ENCODE results near the gene SDK1. TPM values are rescaled to one million over a fixed set of nuclear protein-coding genes. Genes with fewer than 3 reads are reported as not detected.

Gene SDK1
- total RNA-seq, 1 donor from 2014 or later, result 3.9 TPM

- no peak for DNase-seq (ENCODE audit: low read depth)
- H3K36me3 ChIP-seq (ENCODE audit: control insufficient read depth, insufficient read depth, low read length), result no peaks in the 10 kb centered on the region
- H3K27me3 ChIP-seq (ENCODE audit: control insufficient read depth, insufficient read depth, low read length), result no peaks in the 10 kb centered on the region
- H3K4me3 ChIP-seq (ENCODE audit: low read depth, low read length), result no peak overlapping the region
- no peak for TF ChIP-seq CTCF (IDR thresholded peaks at IDR 0.05; ENCODE audit: insufficient read depth, low read length, poor library complexity, severe bottlenecking)
Observed at GRCh38 chr7:4218481-4218880, 917.4 kb downstream of the SDK1 start.

DNA sequence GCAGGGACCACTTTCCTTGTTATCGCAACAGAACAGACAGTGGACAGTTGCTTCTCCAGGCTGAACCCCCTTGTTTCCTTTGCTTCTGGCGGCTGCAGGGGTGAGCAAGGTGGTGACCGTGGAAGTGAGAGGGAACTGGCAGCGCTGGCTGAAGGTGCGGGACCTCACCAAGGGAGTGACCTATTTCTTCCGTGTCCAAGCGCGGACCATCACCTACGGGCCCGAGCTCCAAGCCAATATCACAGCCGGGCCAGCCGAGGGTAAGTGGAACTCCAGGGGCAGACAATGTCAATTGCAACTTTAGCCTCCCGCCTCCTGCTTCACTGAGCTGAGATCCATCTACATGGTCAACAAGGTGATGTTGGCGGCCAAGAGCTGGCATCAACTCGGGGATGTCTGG is 919.0 kb downstream of the SDK1 start:
- no peak overlapping the region for H3K4me3 ChIP-seq (ENCODE audit: low read depth, low read length)
- H3K27me3 ChIP-seq (ENCODE audit: control insufficient read depth, insufficient read depth, low read length), result no peaks in the 10 kb centered on the region
- H3K36me3 ChIP-seq (ENCODE audit: control insufficient read depth, insufficient read depth, low read length), result no peaks in the 10 kb centered on the region
- no peak for TF ChIP-seq CTCF (IDR thresholded peaks at IDR 0.05; ENCODE audit: insufficient read depth, low read length, poor library complexity, severe bottlenecking)
- no peak for DNase-seq (ENCODE audit: low read depth)

- Histone ChIP-seq H3K27me3 (ENCODE audit: control insufficient read depth, insufficient read depth, low read length) (no peaks in the 10 kb centered on the region), H3K36me3 (ENCODE audit: control insufficient read depth, insufficient read depth, low read length) (no peaks in the 10 kb centered on the region), H3K4me3 (ENCODE audit: low read depth, low read length) (no peak overlapping the region)
- no peak for DNase-seq (ENCODE audit: low read depth)
- no peak for TF ChIP-seq CTCF (IDR thresholded peaks at IDR 0.05; ENCODE audit: insufficient read depth, low read length, poor library complexity, severe bottlenecking)
Observed at GRCh38 chr7:4221043-4221442, 920.0 kb downstream of the SDK1 start.

GRCh38 chr7:4222676-4223075 is 921.6 kb downstream of the SDK1 start:
- no peak for DNase-seq (ENCODE audit: low read depth)
- Histone ChIP-seq H3K27me3 (ENCODE audit: control insufficient read depth, insufficient read depth, low read length) (no peaks in the 10 kb centered on the region), H3K36me3 (ENCODE audit: control insufficient read depth, insufficient read depth, low read length) (no peaks in the 10 kb centered on the region), H3K4me3 (ENCODE audit: low read depth, low read length) (no peak overlapping the region)
- no peak for TF ChIP-seq CTCF (IDR thresholded peaks at IDR 0.05; ENCODE audit: insufficient read depth, low read length, poor library complexity, severe bottlenecking)

DNA sequence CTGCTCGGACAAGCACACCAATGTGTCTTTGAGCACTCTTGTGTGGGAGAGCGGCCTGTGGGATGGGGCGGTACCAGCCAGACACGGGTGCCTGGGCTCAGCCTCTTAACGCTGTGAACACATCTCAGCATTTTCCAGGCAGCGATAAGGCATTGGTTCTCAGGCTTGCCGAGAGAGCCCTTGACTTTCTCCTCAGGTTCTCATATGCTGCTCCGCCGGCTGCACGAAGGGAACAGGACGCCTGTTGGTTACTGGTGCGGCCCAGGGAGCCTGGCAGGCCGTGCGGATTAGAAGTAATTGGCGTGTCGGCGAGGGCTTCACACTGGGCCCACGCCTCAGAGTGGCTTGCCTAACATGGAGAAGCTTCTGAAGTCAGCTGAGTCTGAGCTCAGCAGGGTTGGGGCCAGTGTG is 924.3 kb downstream of the SDK1 start:
- Histone ChIP-seq H3K27me3 (ENCODE audit: control insufficient read depth, insufficient read depth, low read length) (no peaks in the 10 kb centered on the region), H3K36me3 (ENCODE audit: control insufficient read depth, insufficient read depth, low read length) (no peaks in the 10 kb centered on the region), H3K4me3 (ENCODE audit: low read depth, low read length) (no peak overlapping the region)
- DNase-seq (ENCODE audit: low read depth), result no peak
- no peak for TF ChIP-seq CTCF (IDR thresholded peaks at IDR 0.05; ENCODE audit: insufficient read depth, low read length, poor library complexity, severe bottlenecking)

- no peak overlapping the region for H3K4me3 ChIP-seq (ENCODE audit: low read depth, low read length)
- no peaks in the 10 kb centered on the region for H3K27me3 ChIP-seq (ENCODE audit: control insufficient read depth, insufficient read depth, low read length)
- DNase-seq (ENCODE audit: low read depth), result no peak
- no peak for TF ChIP-seq CTCF (IDR thresholded peaks at IDR 0.05; ENCODE audit: insufficient read depth, low read length, poor library complexity, severe bottlenecking)
- H3K36me3 ChIP-seq (ENCODE audit: control insufficient read depth, insufficient read depth, low read length), result no peaks in the 10 kb centered on the region
Observed at GRCh38 chr7:4225881-4226523, 925.0 kb downstream of the SDK1 start.

All from kidney epithelial cell (primary cell).